Ascending aorta (tissue), 2 donors: ENCODE data around the gene NCS1. TPM values are rescaled to one million over a fixed set of nuclear protein-coding genes. Genes with fewer than 3 reads are reported as not detected.

Source experiments
- DNase-seq, 2 donors: peaks; one replicate each; pipeline ENCODE4 v3.0.0-alpha.2; 2019; ENCODE audit warnings: low spot score in 2 of 2
- H3K27ac ChIP-seq, 2 donors: fragments of 200-600 bp; sonication (generic); one replicate each; pipeline ENCODE4 v1.5.1; 2016 to 2017; ENCODE audit warnings: mild to moderate bottlenecking in 1 of 2
- H3K27me3 ChIP-seq: fragments of 200-600 bp; sonication (generic); one replicate; pipeline ENCODE4 v1.5.1; 2017
- H3K36me3 ChIP-seq, 2 donors: fragments of 200-600 bp; sonication (generic); one replicate each; pipeline ENCODE4 v1.5.1; 2016
- H3K4me1 ChIP-seq, 2 donors: fragments of 200-600 bp; sonication (generic); one replicate each; pipeline ENCODE4 v1.5.1; 2016 to 2017; ENCODE audit warnings: mild to moderate bottlenecking in 1 of 2
- H3K4me3 ChIP-seq, 2 donors: fragments of 200-600 bp; sonication (generic); one replicate each; pipeline ENCODE4 v1.5.1; 2016 to 2017; ENCODE audit warnings: mild to moderate bottlenecking in 1 of 2
- H3K9me3 ChIP-seq, 2 donors: fragments of 200-600 bp; sonication (generic); one replicate each; pipeline ENCODE4 v1.5.1; 2016
- intact Hi-C: fragments of 100-400 bp; cut with DNase I; formaldehyde crosslinking; loops from one replicate; pipeline ENCODE4 v1.15.1; 2023
- total RNA-seq: library from RNA; depleted of rRNA; stranded (reverse); fragments of >200 nt; gene quantifications from one replicate; pipeline ENCODE4 v1.1.0, GENCODE V29; 2016
- TF ChIP-seq, protein P1 (sequence below), 3 experiments: fragments of 200-600 bp in 2 of 3; fragments of 450-650 bp in 1 of 3; sonication (generic) in 2 of 3; IDR thresholded peaks; one replicate each; pipeline ENCODE4 v1.5.1; 2016 to 2019; ENCODE audit warnings: antibody characterized with exemption in 3 of 3, mild to moderate bottlenecking in 1 of 3, moderate library complexity in 1 of 3

The NCS1 gene
- total RNA-seq, 1 donor from 2014 or later, result 34.7 TPM

DNA sequence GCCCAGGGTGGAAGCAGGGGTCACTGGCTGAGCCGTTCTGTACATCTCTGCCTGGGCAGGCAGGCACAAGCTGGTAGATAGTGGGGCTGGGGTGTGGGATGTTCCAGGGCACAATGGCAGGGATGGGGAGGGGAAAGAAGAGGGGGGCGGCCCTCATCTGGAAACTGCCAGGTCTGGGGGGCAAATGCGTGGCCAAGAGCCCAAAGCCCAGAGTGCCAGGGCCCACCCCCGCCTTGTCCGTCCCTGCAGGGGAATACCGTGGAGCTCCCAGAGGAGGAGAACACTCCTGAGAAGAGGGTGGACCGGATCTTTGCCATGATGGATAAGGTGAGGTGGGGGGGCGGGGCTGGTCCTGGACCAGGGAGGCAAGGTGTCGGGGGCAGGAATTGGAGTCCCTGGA lies 50.6 kb downstream of the NCS1 start:
- Histone ChIP-seq H3K27ac (no peak overlapping the region), H3K4me3 (no peak overlapping the region), H3K27me3 (no peaks in the 10 kb centered on the region), H3K36me3 (peaks cover 43 to 45% of the 10 kb centered on the region in 2 donors), H3K9me3 (peaks cover 0 to 8% of the 10 kb centered on the region in 2 donors), H3K4me1 (peaks cover 0 to 2% of the 10 kb centered on the region in 2 donors)
- TF ChIP-seq, protein P1, sequence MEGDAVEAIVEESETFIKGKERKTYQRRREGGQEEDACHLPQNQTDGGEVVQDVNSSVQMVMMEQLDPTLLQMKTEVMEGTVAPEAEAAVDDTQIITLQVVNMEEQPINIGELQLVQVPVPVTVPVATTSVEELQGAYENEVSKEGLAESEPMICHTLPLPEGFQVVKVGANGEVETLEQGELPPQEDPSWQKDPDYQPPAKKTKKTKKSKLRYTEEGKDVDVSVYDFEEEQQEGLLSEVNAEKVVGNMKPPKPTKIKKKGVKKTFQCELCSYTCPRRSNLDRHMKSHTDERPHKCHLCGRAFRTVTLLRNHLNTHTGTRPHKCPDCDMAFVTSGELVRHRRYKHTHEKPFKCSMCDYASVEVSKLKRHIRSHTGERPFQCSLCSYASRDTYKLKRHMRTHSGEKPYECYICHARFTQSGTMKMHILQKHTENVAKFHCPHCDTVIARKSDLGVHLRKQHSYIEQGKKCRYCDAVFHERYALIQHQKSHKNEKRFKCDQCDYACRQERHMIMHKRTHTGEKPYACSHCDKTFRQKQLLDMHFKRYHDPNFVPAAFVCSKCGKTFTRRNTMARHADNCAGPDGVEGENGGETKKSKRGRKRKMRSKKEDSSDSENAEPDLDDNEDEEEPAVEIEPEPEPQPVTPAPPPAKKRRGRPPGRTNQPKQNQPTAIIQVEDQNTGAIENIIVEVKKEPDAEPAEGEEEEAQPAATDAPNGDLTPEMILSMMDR (IDR thresholded peaks at IDR 0.05), result no peak
- DNase-seq, result no peak
- intact Hi-C loops, result no loop called here

DNA sequence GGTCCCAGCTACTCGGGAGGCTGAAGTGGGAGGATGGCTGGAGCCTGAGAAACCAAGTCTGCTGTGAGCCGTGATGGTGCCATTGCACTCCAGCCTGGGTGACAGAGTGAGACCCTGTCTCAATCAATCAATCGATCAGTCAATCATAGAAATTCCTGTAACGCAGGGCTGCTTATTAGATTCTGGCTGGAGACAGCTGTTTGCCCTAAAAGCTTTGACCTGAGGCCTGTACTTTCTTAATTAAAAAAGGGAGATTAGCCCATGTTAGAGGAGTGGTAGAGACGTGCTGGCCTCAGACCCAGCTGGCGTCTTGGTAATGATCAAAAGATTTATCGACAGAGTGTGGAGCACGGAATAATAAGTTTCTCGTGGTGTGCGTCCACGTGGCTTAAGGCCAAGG lies 52.9 kb downstream of the NCS1 start:
- peaks cover 40 to 51% of the 10 kb centered on the region in 2 donors for H3K36me3 ChIP-seq
- H3K9me3 ChIP-seq, result peaks cover 0 to 12% of the 10 kb centered on the region in 2 donors
- intact Hi-C loops, result no loop called here
- TF ChIP-seq, protein P1 (IDR thresholded peaks at IDR 0.05), result no peak
- H3K27ac ChIP-seq, result no peak overlapping the region
- no peak overlapping the region for H3K4me3 ChIP-seq
- no peak for DNase-seq
- H3K27me3 ChIP-seq, result no peaks in the 10 kb centered on the region
- H3K4me1 ChIP-seq, result peaks cover 0 to 1% of the 10 kb centered on the region in 2 donors

DNA sequence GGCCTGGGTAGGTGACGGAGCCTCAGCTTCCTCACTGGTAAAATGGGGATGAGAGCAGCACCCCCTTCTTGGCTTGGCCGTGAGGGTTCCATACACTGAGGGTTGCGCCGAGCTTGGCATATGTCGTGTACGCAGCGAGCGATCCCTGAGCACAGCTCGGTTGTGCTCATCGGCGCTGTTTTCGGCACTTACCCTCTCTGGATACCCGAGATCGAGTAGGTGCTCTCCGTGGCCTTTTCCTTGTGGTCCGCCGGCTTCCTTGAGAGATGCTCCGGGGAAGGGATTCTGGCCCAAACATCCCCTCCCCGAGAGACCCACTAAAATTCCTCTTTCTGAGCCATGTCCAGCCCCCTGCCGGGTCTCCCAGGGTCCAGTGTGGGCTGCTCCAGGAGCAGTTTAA lies 53.4 kb downstream of the NCS1 start:
- peaks cover 0 to 12% of the 10 kb centered on the region in 2 donors for H3K9me3 ChIP-seq
- TF ChIP-seq, protein P1 (IDR thresholded peaks at IDR 0.05), result no peak
- no peak overlapping the region for H3K27ac ChIP-seq
- DNase-seq, result no peak
- intact Hi-C loops, result no loop called here
- peaks cover 40 to 53% of the 10 kb centered on the region in 2 donors for H3K36me3 ChIP-seq
- H3K4me1 ChIP-seq, result no peaks in the 10 kb centered on the region
- no peak overlapping the region for H3K4me3 ChIP-seq
- no peaks in the 10 kb centered on the region for H3K27me3 ChIP-seq

DNA sequence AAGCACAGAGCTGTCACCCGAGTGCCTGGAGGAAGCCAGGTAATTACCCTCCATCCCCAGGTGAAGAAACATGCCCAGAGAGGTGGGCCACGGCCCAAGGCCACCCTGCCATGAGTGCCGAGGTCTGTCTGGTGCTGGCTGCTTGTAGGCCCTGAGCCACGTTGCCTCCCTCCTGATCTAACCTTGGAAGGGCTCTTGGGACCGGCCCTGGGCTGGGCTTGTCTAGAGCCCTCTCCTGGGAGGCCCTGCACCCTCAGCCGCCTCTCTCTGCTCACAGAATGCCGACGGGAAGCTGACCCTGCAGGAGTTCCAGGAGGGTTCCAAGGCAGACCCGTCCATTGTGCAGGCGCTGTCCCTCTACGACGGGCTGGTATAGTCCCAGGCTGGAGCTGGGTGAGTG lies 53.9 kb downstream of the NCS1 start:
- no peak overlapping the region for H3K27ac ChIP-seq
- H3K4me1 ChIP-seq, result no peaks in the 10 kb centered on the region
- TF ChIP-seq, protein P1 (IDR thresholded peaks at IDR 0.05), result no peak
- intact Hi-C loops, result no loop called here
- H3K4me3 ChIP-seq, result no peak overlapping the region
- H3K36me3 ChIP-seq, result peaks cover 40 to 53% of the 10 kb centered on the region in 2 donors
- no peak for DNase-seq
- H3K27me3 ChIP-seq, result no peaks in the 10 kb centered on the region
- H3K9me3 ChIP-seq, result peaks cover 0 to 12% of the 10 kb centered on the region in 2 donors

DNA sequence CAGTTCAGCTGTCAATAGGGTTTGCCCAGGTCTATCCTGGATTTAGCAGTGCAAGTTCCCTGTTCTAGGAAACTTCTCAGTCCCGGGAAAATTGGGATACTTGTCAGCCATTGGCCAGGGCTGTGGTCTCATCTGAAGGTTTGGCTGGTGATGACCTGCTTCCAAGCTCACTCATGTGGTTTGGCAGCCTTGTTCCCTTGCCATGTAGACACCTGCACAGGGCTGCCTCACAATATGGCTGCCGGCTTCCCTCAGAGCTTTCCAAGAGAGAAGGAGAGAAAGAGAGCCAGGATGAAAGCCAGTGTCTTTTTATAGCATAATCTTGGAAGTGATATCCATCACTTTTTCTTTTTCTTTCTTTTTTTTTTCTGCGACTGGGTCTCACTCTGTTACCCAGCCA lies 55.6 kb downstream of the NCS1 start:
- intact Hi-C loops, result no loop called here
- Histone ChIP-seq H3K36me3 (peaks cover 40 to 55% of the 10 kb centered on the region in 2 donors), H3K27ac (no peak overlapping the region), H3K4me3 (no peak overlapping the region), H3K27me3 (no peaks in the 10 kb centered on the region), H3K9me3 (peaks cover 0 to 12% of the 10 kb centered on the region in 2 donors), H3K4me1 (no peaks in the 10 kb centered on the region)
- no peak for DNase-seq
- TF ChIP-seq, protein P1 (IDR thresholded peaks at IDR 0.05), result no peak

DNA sequence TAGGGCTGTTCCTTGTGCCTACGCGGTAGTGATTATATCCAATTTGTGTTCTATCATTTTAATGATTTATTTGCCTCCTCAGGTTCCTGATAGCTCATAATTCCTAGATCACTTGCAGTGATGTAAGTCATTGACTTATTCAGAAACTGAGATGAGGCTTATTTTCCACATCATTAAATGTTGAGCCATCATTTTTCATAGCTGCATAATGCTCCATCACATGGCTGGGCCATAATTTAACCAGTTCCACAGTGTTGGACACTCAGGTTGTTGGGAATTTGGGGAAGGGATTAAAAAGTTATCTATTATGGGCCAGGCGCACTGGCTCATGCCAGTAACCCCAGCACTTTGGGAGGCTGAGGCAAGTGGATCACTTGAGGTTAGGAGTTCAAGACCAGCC lies 57.6 kb downstream of the NCS1 start:
- TF ChIP-seq, protein P1 (IDR thresholded peaks at IDR 0.05), result no peak
- no peaks in the 10 kb centered on the region for H3K27me3 ChIP-seq
- H3K27ac ChIP-seq, result no peak overlapping the region
- no peaks in the 10 kb centered on the region for H3K4me1 ChIP-seq
- DNase-seq, result no peak
- intact Hi-C loops, result loop anchor here (10.0 kb wide), 1 partner anchor 395 kb away; the partner anchor contains the start of genes C9orf78 and USP20
- H3K9me3 ChIP-seq, result peaks cover 0 to 12% of the 10 kb centered on the region in 2 donors
- no peak overlapping the region for H3K4me3 ChIP-seq
- H3K36me3 ChIP-seq, result peaks cover 46 to 73% of the 10 kb centered on the region in 2 donors
